PFSK-1 (cell line): Measurements from ENCODE around the gene ARL11.

Source experiments
- POLR2AphosphoS5 ChIP-seq: IDR thresholded peaks from 2 replicates; pipeline ENCODE4 v1.6.1; 2012; ENCODE audit warnings: low read depth, mild to moderate bottlenecking, control low read depth, low read length, moderate library complexity
- REST ChIP-seq, 2 experiments: IDR thresholded peaks; 2 replicates each; pipeline versions ENCODE4 v1.6.1 to v1.8.0; 2011 to 2012; ENCODE audit warnings: low read depth in 2 of 2, low read length in 2 of 2, control low read depth in 1 of 2, inconsistent platforms in 1 of 2, mild to moderate bottlenecking in 1 of 2, moderate library complexity in 1 of 2; ENCODE audit not compliant: insufficient read depth in 1 of 2
- SIN3A ChIP-seq: IDR thresholded peaks from 2 replicates; pipeline ENCODE4 v1.6.1; 2012; ENCODE audit warnings: mild to moderate bottlenecking, low read length, moderate library complexity, borderline replicate concordance; ENCODE audit not compliant: insufficient read depth
- TAF1 ChIP-seq: IDR thresholded peaks from 2 replicates; pipeline ENCODE4 v1.6.1; 2012; ENCODE audit warnings: low read length, control low read depth, borderline replicate concordance; ENCODE audit not compliant: insufficient read depth

GRCh38 chr13:49597043-49597641 lies 31.2 kb upstream of the ARL11 start:
- TF ChIP-seq REST (IDR thresholded peaks at IDR 0.05; ENCODE audit: insufficient read depth in 1 of 2, low read depth in 2 of 2, low read length in 2 of 2) = no peak
- no peak for TF ChIP-seq POLR2AphosphoS5
- TF ChIP-seq TAF1 = no peak
- TF ChIP-seq SIN3A = no peak
